Osteocyte (in vitro differentiated cells): ENCODE results near the gene OR1J1. TPM values are rescaled to one million over a fixed set of nuclear protein-coding genes. Genes with fewer than 3 reads are reported as not detected.

Experiments
- DNase-seq: peaks from one replicate; pipeline ENCODE4 v3.0.0; 2021; ENCODE audit warnings: mixed read lengths; ENCODE audit not compliant: unreplicated experiment; ENCODE audit errors: extremely low spot score
- H3K27ac Mint-ChIP-seq: one replicate; pipeline ENCODE4 v1.8.0; 2021; ENCODE audit warnings: mild to moderate bottlenecking, mixed read lengths; ENCODE audit not compliant: unreplicated experiment
- H3K27me3 Mint-ChIP-seq: one replicate; pipeline ENCODE4 v1.8.0; 2021; ENCODE audit warnings: mixed read lengths; ENCODE audit not compliant: unreplicated experiment
- H3K36me3 Mint-ChIP-seq: one replicate; pipeline ENCODE4 v1.8.0; 2021; ENCODE audit warnings: mixed read lengths; ENCODE audit not compliant: unreplicated experiment
- H3K4me1 Mint-ChIP-seq: one replicate; pipeline ENCODE4 v1.8.0; 2021; ENCODE audit warnings: mixed read lengths; ENCODE audit not compliant: unreplicated experiment
- H3K4me3 Mint-ChIP-seq: one replicate; pipeline ENCODE4 v1.8.0; 2021; ENCODE audit warnings: mild to moderate bottlenecking, moderate library complexity, mixed read lengths; ENCODE audit not compliant: unreplicated experiment
- H3K9me3 Mint-ChIP-seq: one replicate; pipeline ENCODE4 v1.8.0; 2021; ENCODE audit warnings: mixed read lengths; ENCODE audit not compliant: unreplicated experiment
- CTCF ChIP-seq: fragments of 200-600 bp; sonication (generic); IDR thresholded peaks from 2 replicates; pipeline ENCODE4 v1.5.0; 2021; ENCODE audit warnings: antibody characterized with exemption, mild to moderate bottlenecking, moderate library complexity
- total RNA-seq: library from RNA; stranded (reverse); gene quantifications from 2 replicates; pipeline ENCODE4 v1.2.1, GENCODE V29; 2021

OR1J1 gene
- total RNA-seq, 1 donor from 2014 or later, result not detected

DNA sequence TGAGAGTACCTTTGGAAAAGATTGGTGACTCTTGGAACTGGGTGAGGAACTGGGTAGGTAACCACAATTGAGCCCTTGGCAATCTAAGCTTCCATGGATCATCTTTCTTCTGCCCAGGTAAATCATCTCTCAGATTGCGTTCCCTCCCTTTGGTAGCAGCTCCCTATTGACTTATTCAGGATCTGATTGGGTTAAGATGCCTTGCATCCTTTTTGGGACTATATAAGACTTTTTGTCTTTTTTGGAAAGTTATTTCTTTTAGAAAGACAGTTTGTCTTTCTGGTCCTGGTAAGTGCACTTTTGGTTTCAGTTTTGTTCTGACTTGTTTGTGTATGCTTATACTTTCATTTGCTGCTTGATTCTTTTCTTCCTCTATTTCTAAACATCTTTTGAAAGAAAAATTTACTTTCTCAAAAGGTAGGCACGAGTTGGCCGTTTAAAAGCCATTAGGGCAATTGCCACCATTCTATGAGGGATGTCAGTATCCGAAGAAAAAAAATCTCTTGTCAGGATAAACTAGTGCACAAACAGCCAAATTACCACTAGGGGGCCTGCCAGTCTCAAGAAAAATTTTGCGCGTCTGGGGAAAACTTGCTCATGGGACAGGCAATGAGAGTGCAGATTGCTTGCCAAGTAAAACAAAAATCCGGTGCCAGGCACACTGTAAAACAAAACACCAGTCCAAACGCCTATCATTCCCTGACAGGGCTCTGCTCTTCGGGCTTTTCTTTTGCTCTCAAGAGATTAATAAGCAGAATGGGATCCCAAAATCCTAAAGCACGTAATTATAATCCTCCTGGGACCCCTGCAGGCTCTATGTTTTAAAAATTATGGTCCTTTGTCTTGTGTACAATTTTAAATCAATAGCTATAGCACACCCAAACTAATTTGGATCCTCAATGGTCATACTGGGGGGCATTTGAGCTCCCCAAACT, 12.8 kb downstream of the OR1J1 start:
- peak; percentile 91 for DNase-seq
- H3K9me3 Mint-ChIP-seq, result peaks cover 6% of the 10 kb centered on the region
- peaks cover 80% of the 10 kb centered on the region for H3K27me3 Mint-ChIP-seq
- no peaks in the 10 kb centered on the region for H3K36me3 Mint-ChIP-seq
- peak overlapping the region; percentile 77 for H3K4me3 Mint-ChIP-seq
- peaks cover 20% of the 10 kb centered on the region for H3K4me1 Mint-ChIP-seq
- peak; percentile 85 for TF ChIP-seq CTCF
- H3K27ac Mint-ChIP-seq, result peak overlapping the region; percentile 53

DNA sequence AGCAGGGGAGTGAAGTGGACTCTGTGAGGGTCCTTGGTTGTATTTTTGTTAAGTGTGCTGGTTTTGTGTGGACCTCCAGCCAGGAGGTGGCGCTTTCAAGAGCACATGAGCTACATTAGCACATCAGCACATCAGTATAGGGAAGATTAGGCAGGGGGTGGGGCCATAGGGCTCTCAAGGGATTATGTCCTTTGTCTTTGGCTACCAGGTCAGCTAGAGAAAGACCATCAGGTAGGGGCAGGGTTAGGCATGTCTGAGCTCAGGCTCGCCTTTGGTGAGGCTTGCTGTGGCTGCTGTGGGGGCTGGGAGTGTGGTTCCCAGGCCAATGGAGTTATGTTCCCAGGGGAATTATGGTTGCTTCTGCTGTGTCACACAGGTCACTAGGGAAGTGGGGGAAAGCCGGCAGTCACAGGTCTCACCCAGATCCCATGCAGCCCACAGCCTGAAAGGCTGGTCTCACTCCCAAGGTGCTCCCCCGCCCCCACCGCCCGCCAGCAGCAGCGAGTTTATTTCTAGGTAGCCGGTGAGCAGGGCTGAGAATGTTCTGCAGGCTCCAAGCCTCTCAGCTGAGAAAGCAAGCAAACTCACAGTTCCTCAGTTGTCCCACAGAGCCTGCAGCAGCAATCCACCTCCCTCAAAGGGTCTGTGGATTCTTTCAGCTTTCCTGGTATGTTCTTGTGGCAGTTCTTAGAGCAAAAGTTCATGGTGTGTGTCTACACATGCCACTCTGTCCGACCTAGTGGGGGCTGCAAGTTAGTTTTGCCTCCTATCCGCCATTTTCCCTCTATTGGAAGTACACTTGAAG, 13.7 kb downstream of the OR1J1 start:
- H3K36me3 Mint-ChIP-seq, result no peaks in the 10 kb centered on the region
- peak overlapping the region; percentile 77 for H3K4me3 Mint-ChIP-seq
- peaks cover 6% of the 10 kb centered on the region for H3K9me3 Mint-ChIP-seq
- H3K4me1 Mint-ChIP-seq, result peaks cover 20% of the 10 kb centered on the region
- peaks cover 77% of the 10 kb centered on the region for H3K27me3 Mint-ChIP-seq
- no peak for DNase-seq
- no peak for TF ChIP-seq CTCF
- H3K27ac Mint-ChIP-seq, result peak overlapping the region; percentile 53

- Mint-ChIP-seq H3K4me3 (no peak overlapping the region), H3K27me3 (peaks cover 74% of the 10 kb centered on the region), H3K4me1 (peaks cover 2% of the 10 kb centered on the region), H3K27ac (no peak overlapping the region), H3K36me3 (no peaks in the 10 kb centered on the region), H3K9me3 (peaks cover 6% of the 10 kb centered on the region)
- no peak for TF ChIP-seq CTCF
- no peak for DNase-seq
Observed at GRCh38 chr9:122457787-122458186, 19.9 kb downstream of the OR1J1 start.

GRCh38 chr9:122456123-122456522, 21.6 kb downstream of the OR1J1 start:
- no peak overlapping the region for H3K4me3 Mint-ChIP-seq
- no peak for TF ChIP-seq CTCF
- H3K9me3 Mint-ChIP-seq, result peaks cover 6% of the 10 kb centered on the region
- no peak for DNase-seq
- H3K27me3 Mint-ChIP-seq, result peaks cover 58% of the 10 kb centered on the region
- H3K4me1 Mint-ChIP-seq, result peaks cover 2% of the 10 kb centered on the region
- H3K36me3 Mint-ChIP-seq, result no peaks in the 10 kb centered on the region
- no peak overlapping the region for H3K27ac Mint-ChIP-seq

DNA sequence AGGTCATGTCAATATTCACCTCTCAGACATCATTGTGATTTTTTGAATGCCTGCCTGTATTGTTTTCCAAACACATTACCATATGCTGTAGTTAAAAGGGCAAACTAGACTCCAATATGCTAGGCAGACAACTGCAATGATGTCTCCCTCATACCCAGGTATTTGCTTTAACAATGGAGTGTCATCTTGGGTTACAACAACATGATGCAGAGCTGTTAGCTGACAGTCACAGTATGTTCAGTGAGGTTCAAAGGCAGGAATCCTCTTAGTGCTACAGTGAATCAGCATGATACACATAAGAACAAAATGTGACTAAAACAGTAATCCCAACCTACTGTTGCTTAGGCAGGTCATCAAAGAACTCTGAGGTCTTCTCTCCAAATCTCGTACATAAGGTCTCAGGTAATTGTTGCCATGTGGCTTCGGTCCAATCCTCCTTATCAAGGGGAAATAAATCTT, 24.0 kb downstream of the OR1J1 start:
- peaks cover 2% of the 10 kb centered on the region for H3K4me1 Mint-ChIP-seq
- H3K27ac Mint-ChIP-seq, result no peak overlapping the region
- H3K36me3 Mint-ChIP-seq, result no peaks in the 10 kb centered on the region
- no peak for DNase-seq
- TF ChIP-seq CTCF, result no peak
- peaks cover 38% of the 10 kb centered on the region for H3K27me3 Mint-ChIP-seq
- no peaks in the 10 kb centered on the region for H3K9me3 Mint-ChIP-seq
- no peak overlapping the region for H3K4me3 Mint-ChIP-seq
